CD4-positive, alpha-beta T cell treated with Interleukin-6 for 4 hours (primary cell): ENCODE data around the gene TMSB10.

ENCODE experiments used
- DNase-seq: peaks from one replicate; pipeline ENCODE4 v3.0.0-alpha.2; 2020; ENCODE audit warnings: mixed read lengths

The TMSB10 gene

DNA sequence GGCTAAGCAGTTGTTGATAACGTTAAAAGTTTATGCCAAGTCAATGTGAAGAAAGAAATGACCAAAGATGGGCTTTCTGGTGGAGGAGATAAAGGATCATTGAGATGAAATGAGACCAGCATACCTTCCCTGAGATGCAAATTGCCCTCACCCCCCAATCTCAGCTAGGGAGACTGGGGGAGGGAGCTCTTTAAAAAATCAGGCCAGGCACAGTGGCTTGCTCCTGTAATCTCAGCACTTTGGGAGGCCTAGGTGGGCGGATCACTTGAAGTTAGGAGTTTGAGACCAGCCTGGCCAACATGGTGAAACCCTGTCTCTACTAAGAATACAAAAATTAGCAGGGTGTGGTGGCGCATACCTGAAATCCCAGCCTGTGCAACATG, 34.6 kb downstream of the TMSB10 start:
- no peak for DNase-seq

- no peak for DNase-seq
These were observed 35.5 kb downstream of the TMSB10 start for GRCh38 chr2:84940831-84941412.

DNA sequence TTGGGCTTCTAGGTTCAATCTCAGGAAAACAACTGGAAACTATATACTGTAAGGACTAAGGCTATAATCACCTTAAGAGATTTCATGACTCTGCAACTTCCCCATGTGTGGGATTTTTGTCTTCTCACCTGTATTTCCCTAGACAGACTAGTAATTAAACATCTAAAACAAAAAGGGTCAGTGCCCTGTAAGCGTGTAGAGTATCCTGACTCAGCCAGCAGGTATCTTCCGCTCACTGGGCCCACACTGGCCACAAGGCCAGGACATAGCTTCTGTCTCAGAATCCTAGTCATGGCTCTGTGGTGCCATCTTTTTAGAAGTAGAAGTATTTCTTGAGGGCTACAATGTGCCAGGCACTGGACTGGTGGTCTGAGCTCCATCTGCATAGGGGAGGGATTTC, 36.7 kb downstream of the TMSB10 start:
- no peak for DNase-seq

- no peak for DNase-seq
These were observed 37.5 kb downstream of the TMSB10 start for GRCh38 chr2:84942964-84943421.

- no peak for DNase-seq
These were observed 38.9 kb downstream of the TMSB10 start for GRCh38 chr2:84944295-84944909.

GRCh38 chr2:84945838-84946203, 40.4 kb downstream of the TMSB10 start:
- DNase-seq: peak; percentile 64

DNA sequence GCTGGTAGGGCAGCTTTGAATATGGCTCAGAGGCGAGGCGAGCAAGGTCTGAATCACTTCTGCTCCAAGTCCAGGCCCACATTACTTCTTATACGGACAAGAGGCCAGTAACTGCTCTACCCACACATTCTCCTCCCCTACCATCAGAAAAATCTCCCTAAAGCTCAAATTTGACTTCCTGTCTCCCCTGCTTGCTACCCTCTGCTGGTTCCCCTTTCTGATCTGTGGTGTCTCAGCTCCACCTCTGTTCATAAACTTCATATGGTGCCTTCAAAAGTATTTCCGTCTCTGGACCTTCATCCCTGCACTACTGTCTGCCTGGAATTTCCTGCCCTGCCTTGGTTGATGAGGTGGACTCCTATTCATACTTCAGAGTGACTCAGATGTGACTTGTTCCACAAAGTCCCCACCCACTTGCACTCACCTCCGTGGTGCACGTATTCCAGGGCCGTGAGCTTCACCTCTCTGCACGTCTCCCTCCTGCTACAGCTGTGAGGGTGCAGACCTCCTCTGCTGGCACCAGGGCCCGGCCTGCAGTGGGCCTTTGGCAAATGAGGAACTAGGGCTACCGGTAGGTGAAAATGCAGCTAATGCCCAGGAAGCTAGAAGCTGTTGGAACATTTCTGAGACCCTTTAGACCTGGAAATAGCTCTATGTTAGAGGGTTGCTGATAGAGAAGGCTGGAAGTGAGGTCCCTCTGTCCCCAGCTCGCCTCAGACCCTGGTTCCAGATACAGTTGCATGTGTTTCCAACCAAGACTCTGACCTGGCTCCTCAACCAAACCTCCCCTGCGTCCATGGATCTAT, 41.0 kb downstream of the TMSB10 start:
- DNase-seq: peak; percentile 74

DNA sequence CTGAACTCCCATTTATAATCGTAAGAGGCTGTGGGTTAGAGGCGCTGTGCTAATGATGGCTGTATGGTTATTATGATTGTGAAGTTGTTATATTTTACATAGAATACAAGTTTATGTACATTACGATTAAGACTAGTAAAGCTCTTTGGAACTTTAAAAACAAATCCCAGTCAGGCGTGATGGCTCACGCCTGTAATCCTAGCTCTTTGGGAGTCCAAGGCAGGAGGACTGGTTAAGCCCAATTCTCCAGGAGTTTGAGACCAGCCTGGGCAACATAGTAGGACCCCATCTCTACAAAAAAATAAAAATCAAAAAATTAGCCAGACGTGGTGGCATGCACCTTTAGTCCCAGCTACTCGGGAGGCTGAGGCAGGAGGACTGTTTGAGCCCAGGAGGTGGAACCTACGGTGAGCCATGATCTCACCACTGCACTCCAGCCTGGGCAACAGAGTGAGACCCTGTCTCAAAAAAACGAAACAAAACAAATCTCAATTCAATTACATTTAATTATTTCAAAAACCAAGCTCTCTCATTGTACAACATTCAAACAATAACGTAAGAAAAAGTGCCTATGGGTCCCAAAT, 41.6 kb downstream of the TMSB10 start:
- no peak for DNase-seq

GRCh38 chr2:84953535-84953934, 48.1 kb downstream of the TMSB10 start:
- DNase-seq: no peak

DNA sequence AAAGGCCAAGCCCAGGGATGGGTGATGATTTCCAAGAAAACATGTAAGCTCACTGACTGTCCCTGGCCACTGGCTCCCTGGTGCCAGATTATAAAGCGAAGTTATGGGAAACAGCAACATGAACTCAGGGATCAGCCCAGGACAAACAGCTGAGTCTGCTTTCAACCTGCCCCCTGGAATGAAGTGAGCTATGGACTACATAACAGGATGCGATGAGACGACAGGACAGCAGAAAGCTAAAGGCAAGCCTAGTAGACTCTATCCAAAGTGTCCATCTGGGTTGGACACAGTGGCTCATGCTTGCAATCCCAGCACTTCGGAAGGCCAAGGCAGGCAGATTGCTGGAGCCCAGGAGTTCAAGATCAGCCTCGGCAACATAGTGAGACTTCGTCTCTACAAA, 48.9 kb downstream of the TMSB10 start:
- DNase-seq: no peak
